ENCODE results near the gene DGLUCY.
"Not testable (repeated sequence)": the region's sequence is repeated elsewhere in the genome, so short reads cannot be mapped to it uniquely, and the experiment has no call there.

DNA sequence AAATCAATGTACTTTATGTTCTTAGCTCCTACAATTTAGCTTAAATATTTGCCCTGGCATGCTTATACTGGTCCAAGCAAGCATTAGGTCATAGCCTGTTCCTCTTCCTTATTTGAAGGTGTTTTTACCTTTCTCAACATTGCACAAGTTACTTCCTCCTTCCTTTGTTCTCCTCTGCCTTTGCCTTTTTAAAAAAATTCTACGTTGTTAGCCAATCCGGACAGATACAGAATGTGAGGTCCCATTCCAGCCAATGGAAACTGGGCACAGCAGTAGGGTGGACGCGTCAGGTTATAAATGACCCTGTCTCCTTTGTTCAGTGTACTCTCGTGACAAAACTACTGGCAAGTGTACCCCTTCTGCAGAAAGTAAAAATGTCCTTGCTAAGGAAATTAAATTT, 26.4 kb upstream of the DGLUCY start:
- TF ChIP-seq, protein P1, sequence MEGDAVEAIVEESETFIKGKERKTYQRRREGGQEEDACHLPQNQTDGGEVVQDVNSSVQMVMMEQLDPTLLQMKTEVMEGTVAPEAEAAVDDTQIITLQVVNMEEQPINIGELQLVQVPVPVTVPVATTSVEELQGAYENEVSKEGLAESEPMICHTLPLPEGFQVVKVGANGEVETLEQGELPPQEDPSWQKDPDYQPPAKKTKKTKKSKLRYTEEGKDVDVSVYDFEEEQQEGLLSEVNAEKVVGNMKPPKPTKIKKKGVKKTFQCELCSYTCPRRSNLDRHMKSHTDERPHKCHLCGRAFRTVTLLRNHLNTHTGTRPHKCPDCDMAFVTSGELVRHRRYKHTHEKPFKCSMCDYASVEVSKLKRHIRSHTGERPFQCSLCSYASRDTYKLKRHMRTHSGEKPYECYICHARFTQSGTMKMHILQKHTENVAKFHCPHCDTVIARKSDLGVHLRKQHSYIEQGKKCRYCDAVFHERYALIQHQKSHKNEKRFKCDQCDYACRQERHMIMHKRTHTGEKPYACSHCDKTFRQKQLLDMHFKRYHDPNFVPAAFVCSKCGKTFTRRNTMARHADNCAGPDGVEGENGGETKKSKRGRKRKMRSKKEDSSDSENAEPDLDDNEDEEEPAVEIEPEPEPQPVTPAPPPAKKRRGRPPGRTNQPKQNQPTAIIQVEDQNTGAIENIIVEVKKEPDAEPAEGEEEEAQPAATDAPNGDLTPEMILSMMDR (tag by site-specific recombination; IDR thresholded peaks at IDR 0.05) = not testable (repeated sequence)
- not testable (repeated sequence) for TF ChIP-seq ZFP3 (tag by site-specific recombination; IDR thresholded peaks at IDR 0.05; ENCODE audit: low read depth)
